ENCODE data around the gene ATXN7L3.

Gene ATXN7L3

GRCh38 chr17:44198721-44199552 is 747 bp downstream of the ATXN7L3 start:
- peak in 1 of 2 experiments; percentile 56 for DNase-seq

GRCh38 chr17:44197980-44198720 is 1.5 kb downstream of the ATXN7L3 start:
- no peak for DNase-seq

GRCh38 chr17:44197107-44197506 is 2.6 kb downstream of the ATXN7L3 start:
- DNase-seq: no peak

- DNase-seq: no peak
Measured at GRCh38 chr17:44193326-44194084, 6.2 kb downstream of the ATXN7L3 start.

GRCh38 chr17:44192750-44193149 is 6.9 kb downstream of the ATXN7L3 start:
- no peak for DNase-seq

- DNase-seq: no peak
Measured at GRCh38 chr17:44191941-44192496, 7.7 kb downstream of the ATXN7L3 start.

- DNase-seq: no peak
Measured at GRCh38 chr17:44191369-44191768, 8.3 kb downstream of the ATXN7L3 start.

- no peak for DNase-seq
Measured at GRCh38 chr17:44190481-44190880, 9.2 kb downstream of the ATXN7L3 start.

- no peak for DNase-seq
Measured at GRCh38 chr17:44188576-44189403, 10.9 kb downstream of the ATXN7L3 start.

GRCh38 chr17:44187131-44187899 is 12.4 kb downstream of the ATXN7L3 start:
- no peak for DNase-seq

- DNase-seq: peak; percentile 98 to 99
Measured at GRCh38 chr17:44186307-44187130, 13.2 kb downstream of the ATXN7L3 start, which contains the start of gene TMUB2. TMUB2 (plus strand) TSS chr17:44186972; CDS start chr17:44187709, 737 bp downstream.

- no peak for DNase-seq
Measured at GRCh38 chr17:44184212-44184810, 15.4 kb downstream of the ATXN7L3 start.

GRCh38 chr17:44183024-44183423 is 16.7 kb downstream of the ATXN7L3 start:
- no peak for DNase-seq

- no peak for DNase-seq
Measured at GRCh38 chr17:44178133-44178532, 21.6 kb downstream of the ATXN7L3 start.

- no peak for DNase-seq
Measured at GRCh38 chr17:44177640-44178039, 22.0 kb downstream of the ATXN7L3 start.

- DNase-seq: no peak
Measured at GRCh38 chr17:44176671-44177501, 22.8 kb downstream of the ATXN7L3 start.

GRCh38 chr17:44176257-44176656 is 23.4 kb downstream of the ATXN7L3 start:
- DNase-seq: no peak

- no peak for DNase-seq
Measured at GRCh38 chr17:44174427-44174826, 25.3 kb downstream of the ATXN7L3 start.

GRCh38 chr17:44171931-44172455 is 27.7 kb downstream of the ATXN7L3 start:
- DNase-seq: no peak
